Measurements from ENCODE around the gene PON3. TPM values are rescaled to one million over a fixed set of nuclear protein-coding genes. Genes with fewer than 3 reads are reported as not detected.

PON3 gene
- total and polyA plus RNA-seq, 2 donors from 2014 or later, result 1.6 to 1.9 TPM

DNA sequence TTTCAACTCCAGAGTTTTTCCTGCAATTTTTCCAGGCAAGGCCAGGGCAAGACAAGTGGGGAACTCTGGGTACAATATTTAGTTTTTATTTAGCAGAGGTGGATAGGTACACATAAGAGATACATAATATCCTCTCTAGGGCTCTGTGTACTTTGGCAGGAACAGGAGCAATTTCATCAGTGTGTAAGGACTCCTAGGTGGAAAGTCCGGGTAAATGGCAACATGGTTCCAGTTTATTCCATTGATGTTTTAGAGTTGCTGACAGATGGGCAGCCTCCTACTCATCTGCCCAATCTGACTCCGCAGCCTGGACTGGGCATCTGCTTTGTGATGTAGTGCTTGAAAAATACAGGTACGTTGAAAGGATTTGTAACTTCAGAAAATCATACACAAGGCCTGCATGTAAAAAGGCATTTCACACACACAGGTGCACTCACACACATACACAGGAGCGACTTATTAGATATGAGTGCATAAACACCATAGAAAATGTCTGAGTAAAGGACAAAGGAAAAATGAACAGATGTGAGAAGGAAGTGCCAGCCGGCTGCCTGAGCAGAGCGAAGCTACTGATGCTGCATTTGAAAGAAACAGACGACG, 77.6 kb downstream of the PON3 start:
- TF ChIP-seq, protein P1, sequence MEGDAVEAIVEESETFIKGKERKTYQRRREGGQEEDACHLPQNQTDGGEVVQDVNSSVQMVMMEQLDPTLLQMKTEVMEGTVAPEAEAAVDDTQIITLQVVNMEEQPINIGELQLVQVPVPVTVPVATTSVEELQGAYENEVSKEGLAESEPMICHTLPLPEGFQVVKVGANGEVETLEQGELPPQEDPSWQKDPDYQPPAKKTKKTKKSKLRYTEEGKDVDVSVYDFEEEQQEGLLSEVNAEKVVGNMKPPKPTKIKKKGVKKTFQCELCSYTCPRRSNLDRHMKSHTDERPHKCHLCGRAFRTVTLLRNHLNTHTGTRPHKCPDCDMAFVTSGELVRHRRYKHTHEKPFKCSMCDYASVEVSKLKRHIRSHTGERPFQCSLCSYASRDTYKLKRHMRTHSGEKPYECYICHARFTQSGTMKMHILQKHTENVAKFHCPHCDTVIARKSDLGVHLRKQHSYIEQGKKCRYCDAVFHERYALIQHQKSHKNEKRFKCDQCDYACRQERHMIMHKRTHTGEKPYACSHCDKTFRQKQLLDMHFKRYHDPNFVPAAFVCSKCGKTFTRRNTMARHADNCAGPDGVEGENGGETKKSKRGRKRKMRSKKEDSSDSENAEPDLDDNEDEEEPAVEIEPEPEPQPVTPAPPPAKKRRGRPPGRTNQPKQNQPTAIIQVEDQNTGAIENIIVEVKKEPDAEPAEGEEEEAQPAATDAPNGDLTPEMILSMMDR (IDR thresholded peaks at IDR 0.05; ENCODE audit: borderline replicate concordance, extremely low read depth, insufficient read depth), result no peak
- no peaks in the 10 kb centered on the region for H3K27me3 ChIP-seq (ENCODE audit: control insufficient read depth, insufficient read depth, low read length)
- H3K9ac ChIP-seq (ENCODE audit: low read length in 3 of 3), result no peak overlapping the region
- H3K36me3 ChIP-seq (ENCODE audit: control insufficient read depth in 2 of 3, insufficient read depth in 3 of 3, low read length in 3 of 3), result no peaks in the 10 kb centered on the region
- DNase-seq (no peak), FAIRE-seq (no peak)
- H3K4me3 ChIP-seq (ENCODE audit: low read length in 3 of 3), result no peak overlapping the region
- intact Hi-C loops (cut with DNase I), result no loop called here
- no peak overlapping the region for H3K27ac ChIP-seq (ENCODE audit: low read depth in 2 of 2, low read length in 2 of 2)
- H3K4me1 ChIP-seq (ENCODE audit: control insufficient read depth in 2 of 3, insufficient read depth in 2 of 3, low read depth in 1 of 3, low read length in 3 of 3), result no peaks in the 10 kb centered on the region
- no peaks in the 10 kb centered on the region for H3K9me3 ChIP-seq (ENCODE audit: control insufficient read depth in 2 of 3, insufficient read depth in 1 of 3, low read length in 3 of 3)

DNA sequence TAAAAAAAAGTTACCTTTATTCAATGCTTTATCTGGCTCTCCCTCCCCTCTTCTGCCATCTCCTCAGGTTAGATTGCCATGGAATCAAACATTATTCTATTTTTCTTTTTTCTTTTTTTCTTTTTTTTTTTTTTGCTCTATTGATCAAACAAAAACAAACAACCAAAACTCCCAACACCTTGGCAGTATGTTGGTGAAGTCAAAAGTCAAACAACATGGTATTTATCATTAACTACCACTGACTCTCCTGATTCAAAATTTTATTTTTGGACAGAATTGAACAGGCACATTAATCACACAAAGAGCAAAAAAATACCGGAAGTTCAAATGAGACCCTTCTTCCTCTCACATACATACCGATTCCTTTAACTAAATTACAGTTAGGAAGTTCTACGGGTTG, 78.2 kb downstream of the PON3 start:
- H3K27me3 ChIP-seq (ENCODE audit: control insufficient read depth, insufficient read depth, low read length), result no peaks in the 10 kb centered on the region
- no peak overlapping the region for H3K4me3 ChIP-seq (ENCODE audit: low read length in 3 of 3)
- no peaks in the 10 kb centered on the region for H3K4me1 ChIP-seq (ENCODE audit: control insufficient read depth in 2 of 3, insufficient read depth in 2 of 3, low read depth in 1 of 3, low read length in 3 of 3)
- FAIRE-seq, result no peak
- no peaks in the 10 kb centered on the region for H3K9me3 ChIP-seq (ENCODE audit: control insufficient read depth in 2 of 3, insufficient read depth in 1 of 3, low read length in 3 of 3)
- no peak for DNase-seq
- TF ChIP-seq, protein P1 (IDR thresholded peaks at IDR 0.05; ENCODE audit: borderline replicate concordance, extremely low read depth, insufficient read depth), result no peak
- intact Hi-C loops (cut with DNase I), result no loop called here
- H3K9ac ChIP-seq (ENCODE audit: low read length in 3 of 3), result no peak overlapping the region
- no peak overlapping the region for H3K27ac ChIP-seq (ENCODE audit: low read depth in 2 of 2, low read length in 2 of 2)
- H3K36me3 ChIP-seq (ENCODE audit: control insufficient read depth in 2 of 3, insufficient read depth in 3 of 3, low read length in 3 of 3), result no peaks in the 10 kb centered on the region

DNA sequence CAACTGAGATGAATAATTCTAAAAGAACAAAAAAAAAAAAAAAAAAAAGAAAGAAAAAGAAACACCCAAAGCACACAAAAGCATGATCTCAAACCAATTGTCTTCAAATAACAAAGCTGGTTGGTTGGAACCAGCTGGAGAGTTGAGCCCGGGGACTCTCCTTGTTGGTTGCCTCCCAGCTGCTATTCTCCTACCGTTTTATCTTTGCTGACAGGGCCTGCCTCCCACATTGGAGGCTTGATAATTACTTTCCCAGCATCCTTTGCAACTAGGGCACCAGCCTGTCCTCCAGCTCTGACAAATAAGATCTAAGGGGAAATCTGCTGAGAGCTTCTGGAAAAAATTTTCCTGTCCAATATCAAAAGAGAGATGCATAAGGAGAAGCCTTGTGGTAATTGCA, 78.6 kb downstream of the PON3 start:
- H3K27ac ChIP-seq (ENCODE audit: low read depth in 2 of 2, low read length in 2 of 2), result no peak overlapping the region
- no peak overlapping the region for H3K9ac ChIP-seq (ENCODE audit: low read length in 3 of 3)
- H3K4me3 ChIP-seq (ENCODE audit: low read length in 3 of 3), result no peak overlapping the region
- no peaks in the 10 kb centered on the region for H3K9me3 ChIP-seq (ENCODE audit: control insufficient read depth in 2 of 3, insufficient read depth in 1 of 3, low read length in 3 of 3)
- intact Hi-C loops (cut with DNase I), result no loop called here
- H3K4me1 ChIP-seq (ENCODE audit: control insufficient read depth in 2 of 3, insufficient read depth in 2 of 3, low read depth in 1 of 3, low read length in 3 of 3), result no peaks in the 10 kb centered on the region
- no peak for FAIRE-seq
- TF ChIP-seq, protein P1 (IDR thresholded peaks at IDR 0.05; ENCODE audit: borderline replicate concordance, extremely low read depth, insufficient read depth), result no peak
- DNase-seq, result peak in 2 of 5 donors; percentile 31 to 52
- no peaks in the 10 kb centered on the region for H3K36me3 ChIP-seq (ENCODE audit: control insufficient read depth in 2 of 3, insufficient read depth in 3 of 3, low read length in 3 of 3)
- H3K27me3 ChIP-seq (ENCODE audit: control insufficient read depth, insufficient read depth, low read length), result no peaks in the 10 kb centered on the region

DNA sequence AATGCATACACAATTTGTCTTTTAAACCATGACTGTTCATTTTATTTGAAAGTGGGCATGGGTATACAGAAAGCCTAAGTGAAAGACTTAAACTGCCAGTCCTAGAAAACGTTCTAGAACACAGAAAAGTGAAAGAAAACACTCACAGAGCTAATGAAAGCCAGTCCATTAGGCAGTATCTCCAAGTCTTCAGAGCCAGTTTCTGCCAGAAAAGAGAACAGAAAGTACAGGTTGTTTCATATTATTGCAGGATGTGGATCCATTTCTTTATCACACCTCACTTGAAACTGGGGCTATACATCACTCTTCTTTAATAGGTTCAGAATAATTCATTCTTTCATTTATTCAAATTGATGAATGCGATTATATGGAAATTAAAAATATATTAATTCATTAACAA, 79.6 kb downstream of the PON3 start:
- DNase-seq (no peak), FAIRE-seq (no peak)
- Histone ChIP-seq H3K27ac (ENCODE audit: low read depth in 2 of 2, low read length in 2 of 2) (no peak overlapping the region), H3K9me3 (ENCODE audit: control insufficient read depth in 2 of 3, insufficient read depth in 1 of 3, low read length in 3 of 3) (no peaks in the 10 kb centered on the region), H3K36me3 (ENCODE audit: control insufficient read depth in 2 of 3, insufficient read depth in 3 of 3, low read length in 3 of 3) (no peaks in the 10 kb centered on the region), H3K4me3 (ENCODE audit: low read length in 3 of 3) (no peak overlapping the region), H3K4me1 (ENCODE audit: control insufficient read depth in 2 of 3, insufficient read depth in 2 of 3, low read depth in 1 of 3, low read length in 3 of 3) (no peaks in the 10 kb centered on the region), H3K27me3 (ENCODE audit: control insufficient read depth, insufficient read depth, low read length) (no peaks in the 10 kb centered on the region), H3K9ac (ENCODE audit: low read length in 3 of 3) (no peak overlapping the region)
- TF ChIP-seq, protein P1 (IDR thresholded peaks at IDR 0.05; ENCODE audit: borderline replicate concordance, extremely low read depth, insufficient read depth), result no peak
- intact Hi-C loops (cut with DNase I), result no loop called here
